NOMO-1 (cell line): ENCODE measurements around the gene TLE1.

Source experiments
- DNase-seq, 2 experiments: peaks; one replicate each; lab custom pipeline; 2025; ENCODE audit not compliant: unreplicated experiment in 2 of 2; lab: John Stamatoyannopoulos, UW

The TLE1 gene

DNA sequence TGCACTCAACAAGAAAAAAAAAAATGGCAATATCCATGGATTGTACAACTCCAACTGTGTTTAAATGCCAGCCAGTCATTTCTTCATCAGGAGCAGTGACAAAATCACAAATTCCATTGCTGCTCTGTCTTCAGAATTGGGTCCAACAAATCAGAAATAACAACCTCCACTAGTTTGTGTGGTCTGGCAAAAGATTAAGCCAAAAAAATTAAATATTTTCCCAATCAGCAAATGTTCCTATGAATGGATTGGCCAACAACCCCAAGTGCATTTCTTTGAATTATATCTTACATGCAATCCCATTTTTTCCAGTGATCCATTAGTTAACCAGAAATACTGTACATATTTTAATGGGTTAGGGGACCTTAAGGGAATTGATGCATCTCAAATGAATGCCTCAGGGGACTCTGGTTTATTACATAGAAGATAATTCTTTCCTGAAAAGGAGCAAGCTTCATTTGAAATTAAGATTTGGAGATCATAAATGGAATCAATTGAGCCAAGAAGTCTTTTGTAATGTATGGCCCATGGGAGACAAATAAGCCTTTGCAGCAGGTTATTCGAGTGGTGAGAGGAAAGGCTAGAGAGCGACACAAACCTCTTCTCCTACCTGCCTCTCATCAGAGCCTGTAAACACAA, 131.8 kb downstream of the TLE1 start:
- DNase-seq: no peak

DNA sequence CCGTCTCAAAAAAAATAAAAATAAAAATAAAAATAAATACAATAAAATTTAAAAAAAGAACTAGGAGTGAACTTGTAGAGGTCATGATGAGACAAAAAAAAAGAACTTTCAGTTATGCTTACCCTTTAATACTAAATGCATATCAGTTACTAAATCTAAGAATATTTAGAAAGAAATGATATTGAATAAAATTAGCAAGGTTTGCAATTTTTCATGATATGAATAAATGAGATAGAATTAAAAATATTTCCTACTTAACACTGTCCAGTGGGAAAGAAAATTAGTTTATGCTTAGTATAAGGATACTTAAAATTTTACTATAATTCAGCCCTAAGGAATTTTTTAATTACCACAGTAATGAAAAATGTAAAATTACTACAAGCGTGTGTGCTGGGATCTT, 132.4 kb downstream of the TLE1 start:
- no peak for DNase-seq

DNA sequence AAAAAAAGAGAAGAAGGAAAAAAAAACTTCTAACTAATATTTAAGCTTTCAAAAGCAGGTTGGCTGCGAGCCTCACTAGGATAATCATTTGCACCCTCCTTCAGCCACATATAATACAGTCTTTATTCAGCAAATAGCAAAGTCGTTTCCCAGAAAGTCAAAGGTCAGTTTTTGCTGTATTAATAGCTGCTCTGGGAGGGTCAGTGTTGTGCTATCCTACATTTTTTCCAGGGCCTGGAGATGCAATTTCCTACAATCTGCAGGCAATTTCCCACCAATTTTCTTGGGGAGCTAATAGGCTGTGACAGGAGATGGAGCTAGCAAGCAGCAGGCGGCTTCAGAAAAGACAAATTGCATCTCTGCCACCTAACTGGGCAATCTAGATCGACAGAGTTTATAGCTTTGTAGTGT, 136.8 kb downstream of the TLE1 start:
- DNase-seq: no peak

DNA sequence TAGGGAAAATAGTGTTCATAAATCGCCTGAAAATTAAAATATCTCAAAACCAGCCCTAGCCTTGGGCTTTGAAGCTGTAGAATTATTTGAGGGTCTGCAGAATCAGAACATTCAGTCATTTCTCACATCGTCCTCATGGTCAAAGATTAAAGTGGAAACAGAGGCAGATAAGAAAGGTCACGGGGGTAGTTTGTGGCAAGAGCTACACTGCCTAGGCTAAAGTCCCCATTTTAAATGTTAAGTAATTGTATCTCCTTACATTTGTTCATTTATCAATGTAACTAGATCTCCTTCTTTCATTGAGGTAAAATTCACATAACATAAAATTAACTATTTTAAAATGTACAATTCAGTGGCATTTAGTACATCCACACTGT, 139.2 kb downstream of the TLE1 start:
- no peak for DNase-seq

- DNase-seq: no peak
Observed at GRCh38 chr9:81549500-81550206, 139.7 kb downstream of the TLE1 start.

GRCh38 chr9:81548911-81549310, 140.4 kb downstream of the TLE1 start:
- no peak for DNase-seq

DNA sequence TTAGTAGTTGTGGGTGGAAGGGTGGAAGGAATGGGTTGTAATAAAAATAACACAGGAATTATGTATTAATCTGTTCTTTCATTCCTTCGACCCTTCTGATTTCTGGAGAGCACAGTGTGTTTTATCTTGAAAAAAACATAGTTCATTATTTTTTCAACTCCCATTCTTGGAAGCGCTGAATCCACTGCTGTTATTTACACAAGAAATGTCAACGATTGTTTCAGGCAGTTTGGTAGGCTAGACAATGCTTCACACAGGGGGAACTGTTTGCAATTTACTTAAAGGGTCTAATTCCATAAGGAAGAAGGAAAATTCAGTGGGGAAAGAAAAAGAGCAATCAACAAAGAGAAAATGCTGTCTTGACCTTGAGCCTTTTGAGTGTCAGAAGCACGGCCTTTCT, 142.9 kb downstream of the TLE1 start:
- DNase-seq: no peak

DNA sequence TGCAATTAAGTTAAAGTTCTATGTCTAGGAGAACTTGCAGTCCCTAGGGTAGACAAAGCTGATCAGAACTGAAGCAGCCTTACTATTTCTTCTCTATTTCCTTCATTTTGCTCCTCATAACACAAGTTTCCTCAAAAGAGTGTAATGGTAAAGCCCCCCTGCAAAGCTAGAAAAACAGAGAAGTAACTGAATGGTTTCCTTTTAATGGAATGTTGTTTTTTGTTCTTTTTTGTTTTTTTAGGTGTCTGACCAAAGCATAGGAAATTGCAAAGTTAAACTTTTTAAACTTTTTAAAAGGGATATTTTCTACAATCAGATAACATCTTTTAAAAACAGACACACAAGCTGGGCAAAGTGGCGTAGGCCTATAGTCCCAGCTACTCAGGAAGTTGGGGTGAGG, 145.7 kb downstream of the TLE1 start:
- DNase-seq: no peak

DNA sequence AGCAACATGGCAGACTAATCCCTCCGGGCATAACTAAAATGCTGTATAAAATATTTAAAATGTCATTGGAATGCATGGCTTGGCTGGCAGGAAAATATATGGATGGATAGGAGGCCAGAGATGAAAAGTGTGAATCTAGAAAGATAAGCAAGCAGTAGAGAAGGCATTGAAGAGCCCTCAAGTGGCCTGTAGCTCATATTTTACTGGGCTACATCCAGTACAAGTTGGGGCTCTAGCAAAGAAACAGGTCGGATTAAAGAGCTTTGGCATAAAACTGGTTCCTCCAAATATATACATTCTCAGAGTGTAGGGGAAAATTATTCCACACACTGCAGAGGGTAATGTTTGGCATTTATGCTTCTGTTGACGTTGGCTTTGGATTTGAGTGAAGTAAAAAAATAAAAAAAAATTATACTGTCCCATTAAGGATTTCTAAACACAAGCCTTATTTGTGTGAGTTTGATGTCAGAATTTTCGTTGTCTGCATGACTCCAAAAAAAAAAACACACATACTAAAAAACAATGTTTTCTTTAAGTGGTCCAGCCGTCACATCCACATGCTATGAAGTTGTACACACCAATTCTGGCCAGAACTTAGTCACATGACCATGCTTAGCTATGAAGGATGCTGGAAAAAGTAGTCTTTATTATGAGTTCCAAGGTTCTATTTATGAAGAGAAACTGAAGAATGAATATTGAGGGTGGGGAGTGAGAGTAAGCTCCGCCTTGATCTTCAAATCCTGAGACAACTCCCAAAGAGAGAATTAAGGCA, 147.0 kb downstream of the TLE1 start:
- no peak for DNase-seq

- DNase-seq: no peak
Observed at GRCh38 chr9:81540142-81540710, 149.1 kb downstream of the TLE1 start.

DNA sequence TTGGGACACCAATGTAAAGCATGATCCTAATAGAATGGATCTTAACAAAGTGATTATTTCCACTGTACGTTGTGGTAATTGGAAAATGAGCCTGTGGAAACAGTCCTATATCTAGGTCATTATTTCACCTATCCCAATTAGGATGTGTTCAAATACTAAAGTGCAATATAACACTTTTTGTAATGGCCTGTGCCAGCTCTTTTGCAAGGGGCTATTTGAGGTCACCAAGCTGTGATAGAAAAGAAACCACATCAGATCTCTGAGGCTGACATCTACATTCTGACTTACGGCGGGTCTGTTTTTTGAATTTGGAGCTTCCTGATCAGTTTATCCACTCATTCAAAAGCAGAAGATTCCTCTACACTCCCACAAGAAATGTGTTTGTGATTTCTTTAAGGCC, 150.0 kb downstream of the TLE1 start:
- DNase-seq: no peak

DNA sequence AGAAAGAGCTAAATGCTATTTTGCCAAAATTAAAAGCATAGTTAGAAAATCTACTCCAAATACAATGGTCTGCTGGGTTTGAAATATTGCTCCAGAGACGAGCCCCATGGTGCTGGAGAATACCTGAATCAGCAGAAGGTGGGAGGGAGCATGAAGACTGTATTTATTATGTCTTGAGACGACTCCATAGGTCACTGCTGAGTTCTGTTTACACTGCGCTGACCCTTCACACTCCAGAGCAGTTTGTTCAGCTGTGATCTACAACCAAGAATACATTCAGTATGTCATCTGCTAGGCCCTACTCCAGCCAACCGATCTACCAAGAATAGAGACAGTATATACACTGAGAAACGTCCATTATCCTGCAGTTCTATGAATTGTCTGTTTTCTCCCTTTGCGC, 150.5 kb downstream of the TLE1 start:
- DNase-seq: no peak

DNA sequence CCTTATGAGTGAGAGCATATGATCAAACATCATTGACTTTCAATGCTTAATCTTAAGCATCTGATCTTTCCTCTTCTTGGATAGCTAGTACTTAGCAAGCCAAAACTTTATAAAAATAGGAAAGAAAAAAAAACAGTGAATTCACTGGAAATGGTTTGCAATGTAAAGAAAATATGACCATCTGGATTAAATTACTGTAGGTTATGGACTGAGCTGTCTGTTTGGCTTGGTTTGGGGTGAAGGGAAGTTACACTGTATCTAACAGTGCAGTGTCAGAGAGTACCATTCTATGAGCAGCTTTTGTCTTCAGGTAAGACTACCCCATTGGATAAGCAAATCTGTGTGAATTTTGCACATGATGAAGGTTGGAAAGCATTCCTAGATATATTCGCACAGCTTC, 151.4 kb downstream of the TLE1 start:
- no peak for DNase-seq

DNA sequence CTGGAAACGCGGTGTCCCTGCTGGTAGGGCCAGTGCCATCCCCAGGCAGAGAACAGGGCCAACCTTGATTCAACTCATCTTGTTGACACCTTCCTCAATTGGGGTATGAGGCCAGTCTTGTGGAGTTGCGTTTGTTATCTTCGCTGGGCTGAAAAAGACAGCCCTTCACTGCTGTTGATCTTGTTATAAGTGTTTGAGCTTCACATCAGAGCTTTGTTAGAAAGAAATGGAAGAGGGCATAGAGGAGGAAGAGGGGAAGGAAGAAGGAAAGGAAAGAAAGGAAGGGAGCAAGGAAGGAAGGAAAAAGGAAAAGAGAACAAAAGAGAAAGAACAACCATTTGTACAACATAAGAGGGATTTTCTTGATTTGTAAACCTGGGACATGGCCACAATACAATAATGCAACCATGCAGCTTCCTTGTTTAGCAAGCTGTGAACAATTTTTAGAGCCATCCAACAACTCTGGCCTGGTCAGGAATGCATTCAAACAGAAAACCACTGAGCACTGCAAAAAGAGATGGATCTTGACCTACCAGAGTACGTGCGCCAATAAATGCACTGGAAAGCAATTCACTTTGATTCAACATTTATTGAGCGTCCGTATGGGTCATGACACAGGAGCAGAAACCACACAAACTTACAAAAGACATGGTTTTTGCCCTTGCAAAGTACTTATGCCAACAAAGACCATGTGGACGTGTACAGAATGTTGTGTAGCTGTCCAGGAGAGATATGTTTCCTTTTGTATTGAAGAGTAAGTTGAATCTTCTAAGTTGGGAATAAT, 152.9 kb downstream of the TLE1 start:
- no peak for DNase-seq

DNA sequence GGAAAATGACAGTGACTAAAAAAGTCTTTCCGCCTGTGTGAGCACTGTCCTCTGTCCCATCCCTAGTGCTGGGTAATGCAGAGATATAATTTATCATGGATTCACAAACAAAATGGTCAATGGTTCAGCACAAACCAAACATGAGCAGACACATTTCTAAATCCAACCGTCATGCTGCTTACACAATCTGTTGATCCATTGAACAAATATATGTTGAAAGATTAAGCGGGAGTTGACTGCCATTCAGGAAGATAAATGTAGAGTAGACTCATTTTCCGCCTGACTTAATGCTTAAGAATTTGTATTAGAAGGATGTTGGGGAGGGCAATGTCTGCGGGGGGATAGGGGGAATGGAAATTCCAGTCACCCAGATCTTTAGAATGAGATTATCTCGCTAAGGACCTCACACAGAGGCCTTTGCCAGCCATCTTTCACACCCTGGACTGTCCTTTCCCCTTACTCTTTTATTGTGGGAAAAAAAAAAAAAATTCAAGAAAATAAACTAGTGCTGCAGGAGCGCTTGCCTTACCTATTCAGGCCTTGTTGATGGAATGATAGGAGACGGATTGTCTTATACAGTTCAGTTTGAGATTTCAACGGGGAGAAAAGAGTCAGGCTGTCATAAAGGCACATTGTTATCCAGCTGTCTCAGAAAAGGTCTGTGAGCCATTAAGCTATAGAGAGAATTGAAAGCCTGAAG, 153.7 kb downstream of the TLE1 start:
- DNase-seq: no peak

DNA sequence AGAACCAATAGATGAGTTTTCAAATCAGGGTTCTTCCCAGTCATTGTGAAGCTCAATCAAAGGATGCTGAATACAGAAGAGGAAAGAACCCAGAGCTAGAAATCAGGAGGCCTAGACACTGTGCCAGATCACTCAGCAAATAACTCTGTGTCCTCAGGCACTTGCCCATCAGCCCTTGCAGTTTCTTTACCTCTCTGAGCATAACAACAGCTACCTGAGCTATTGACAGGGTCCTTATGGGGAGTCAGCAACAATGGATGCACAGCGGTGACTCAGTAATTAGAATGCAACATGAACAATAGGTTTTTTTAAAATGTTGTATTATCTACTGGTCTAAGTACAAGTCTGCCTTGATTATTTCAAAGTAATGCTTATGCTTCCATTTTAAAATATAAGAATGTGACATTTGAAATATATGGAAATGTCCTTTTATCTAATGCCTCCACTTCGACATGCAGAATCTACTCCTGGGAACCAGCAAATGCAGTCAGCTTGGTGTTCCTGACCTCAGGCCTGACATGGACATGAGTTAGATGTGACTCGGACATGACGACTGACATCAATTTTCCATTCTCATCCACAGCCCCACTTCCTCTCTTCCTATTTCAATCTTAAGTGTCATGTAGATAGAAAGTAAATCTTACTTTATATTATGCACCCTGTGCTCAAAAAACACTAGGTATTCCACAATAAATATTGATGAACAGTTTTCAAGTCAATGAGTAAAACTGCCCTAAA, 155.0 kb downstream of the TLE1 start:
- DNase-seq: no peak
